ENCODE data around the gene TRAF2. TPM values are rescaled to one million over a fixed set of nuclear protein-coding genes. Genes with fewer than 3 reads are reported as not detected.

The TRAF2 gene
- total and polyA plus RNA-seq, 9 of the 15 experiments (the other 6 are each of a cell fraction or from before 2014, with no cell fraction given), result 0.24 to 45.2 (median 18.0) TPM

DNA sequence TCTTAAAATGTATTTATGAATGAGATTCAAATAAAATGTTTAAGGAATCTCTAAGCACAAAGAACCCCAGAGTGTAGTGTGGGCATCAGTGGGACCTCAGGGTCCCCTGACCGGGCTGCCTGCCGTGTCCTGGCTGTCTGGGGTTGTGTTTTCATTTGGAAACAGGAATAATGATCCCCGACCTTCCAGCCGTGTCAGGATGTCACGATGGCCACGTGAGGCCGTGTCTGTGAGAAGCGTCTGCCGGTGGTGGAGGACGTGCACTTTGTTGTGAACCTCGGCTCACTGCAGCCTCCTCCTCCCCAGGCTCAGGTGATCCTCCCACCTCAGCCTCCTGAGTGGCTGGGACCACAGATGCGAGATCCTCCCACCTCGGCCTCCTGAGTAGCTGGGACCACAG, 4.3 kb downstream of the TRAF2 start (continued):
- TF ChIP-seq ZMIZ1 (IDR thresholded peaks at IDR 0.05; ENCODE audit: low read depth in 2 of 2, low read length in 2 of 2) (no peak), ZNF408 (CRISPR knock-in tag; IDR thresholded peaks at IDR 0.05; ENCODE audit: low read depth) (no peak), CBX2 (IDR thresholded peaks at IDR 0.05; ENCODE audit: insufficient read depth, low read length, poor library complexity, severe bottlenecking) (no peak), ZEB2 (IDR thresholded peaks at IDR 0.05) (no peak), BMI1 (IDR thresholded peaks at IDR 0.05; ENCODE audit: low read length) (no peak), HMG20B (CRISPR knock-in tag; IDR thresholded peaks at IDR 0.05) (no peak), RBM39 (optimal IDR thresholded peaks at IDR 0.05; ENCODE audit: low read depth, low read length) (no peak), ZBED1 (IDR thresholded peaks at IDR 0.05) (no peak), PTRF (tag; IDR thresholded peaks at IDR 0.05) (no peak)
- TF ChIP-seq, protein P1, sequence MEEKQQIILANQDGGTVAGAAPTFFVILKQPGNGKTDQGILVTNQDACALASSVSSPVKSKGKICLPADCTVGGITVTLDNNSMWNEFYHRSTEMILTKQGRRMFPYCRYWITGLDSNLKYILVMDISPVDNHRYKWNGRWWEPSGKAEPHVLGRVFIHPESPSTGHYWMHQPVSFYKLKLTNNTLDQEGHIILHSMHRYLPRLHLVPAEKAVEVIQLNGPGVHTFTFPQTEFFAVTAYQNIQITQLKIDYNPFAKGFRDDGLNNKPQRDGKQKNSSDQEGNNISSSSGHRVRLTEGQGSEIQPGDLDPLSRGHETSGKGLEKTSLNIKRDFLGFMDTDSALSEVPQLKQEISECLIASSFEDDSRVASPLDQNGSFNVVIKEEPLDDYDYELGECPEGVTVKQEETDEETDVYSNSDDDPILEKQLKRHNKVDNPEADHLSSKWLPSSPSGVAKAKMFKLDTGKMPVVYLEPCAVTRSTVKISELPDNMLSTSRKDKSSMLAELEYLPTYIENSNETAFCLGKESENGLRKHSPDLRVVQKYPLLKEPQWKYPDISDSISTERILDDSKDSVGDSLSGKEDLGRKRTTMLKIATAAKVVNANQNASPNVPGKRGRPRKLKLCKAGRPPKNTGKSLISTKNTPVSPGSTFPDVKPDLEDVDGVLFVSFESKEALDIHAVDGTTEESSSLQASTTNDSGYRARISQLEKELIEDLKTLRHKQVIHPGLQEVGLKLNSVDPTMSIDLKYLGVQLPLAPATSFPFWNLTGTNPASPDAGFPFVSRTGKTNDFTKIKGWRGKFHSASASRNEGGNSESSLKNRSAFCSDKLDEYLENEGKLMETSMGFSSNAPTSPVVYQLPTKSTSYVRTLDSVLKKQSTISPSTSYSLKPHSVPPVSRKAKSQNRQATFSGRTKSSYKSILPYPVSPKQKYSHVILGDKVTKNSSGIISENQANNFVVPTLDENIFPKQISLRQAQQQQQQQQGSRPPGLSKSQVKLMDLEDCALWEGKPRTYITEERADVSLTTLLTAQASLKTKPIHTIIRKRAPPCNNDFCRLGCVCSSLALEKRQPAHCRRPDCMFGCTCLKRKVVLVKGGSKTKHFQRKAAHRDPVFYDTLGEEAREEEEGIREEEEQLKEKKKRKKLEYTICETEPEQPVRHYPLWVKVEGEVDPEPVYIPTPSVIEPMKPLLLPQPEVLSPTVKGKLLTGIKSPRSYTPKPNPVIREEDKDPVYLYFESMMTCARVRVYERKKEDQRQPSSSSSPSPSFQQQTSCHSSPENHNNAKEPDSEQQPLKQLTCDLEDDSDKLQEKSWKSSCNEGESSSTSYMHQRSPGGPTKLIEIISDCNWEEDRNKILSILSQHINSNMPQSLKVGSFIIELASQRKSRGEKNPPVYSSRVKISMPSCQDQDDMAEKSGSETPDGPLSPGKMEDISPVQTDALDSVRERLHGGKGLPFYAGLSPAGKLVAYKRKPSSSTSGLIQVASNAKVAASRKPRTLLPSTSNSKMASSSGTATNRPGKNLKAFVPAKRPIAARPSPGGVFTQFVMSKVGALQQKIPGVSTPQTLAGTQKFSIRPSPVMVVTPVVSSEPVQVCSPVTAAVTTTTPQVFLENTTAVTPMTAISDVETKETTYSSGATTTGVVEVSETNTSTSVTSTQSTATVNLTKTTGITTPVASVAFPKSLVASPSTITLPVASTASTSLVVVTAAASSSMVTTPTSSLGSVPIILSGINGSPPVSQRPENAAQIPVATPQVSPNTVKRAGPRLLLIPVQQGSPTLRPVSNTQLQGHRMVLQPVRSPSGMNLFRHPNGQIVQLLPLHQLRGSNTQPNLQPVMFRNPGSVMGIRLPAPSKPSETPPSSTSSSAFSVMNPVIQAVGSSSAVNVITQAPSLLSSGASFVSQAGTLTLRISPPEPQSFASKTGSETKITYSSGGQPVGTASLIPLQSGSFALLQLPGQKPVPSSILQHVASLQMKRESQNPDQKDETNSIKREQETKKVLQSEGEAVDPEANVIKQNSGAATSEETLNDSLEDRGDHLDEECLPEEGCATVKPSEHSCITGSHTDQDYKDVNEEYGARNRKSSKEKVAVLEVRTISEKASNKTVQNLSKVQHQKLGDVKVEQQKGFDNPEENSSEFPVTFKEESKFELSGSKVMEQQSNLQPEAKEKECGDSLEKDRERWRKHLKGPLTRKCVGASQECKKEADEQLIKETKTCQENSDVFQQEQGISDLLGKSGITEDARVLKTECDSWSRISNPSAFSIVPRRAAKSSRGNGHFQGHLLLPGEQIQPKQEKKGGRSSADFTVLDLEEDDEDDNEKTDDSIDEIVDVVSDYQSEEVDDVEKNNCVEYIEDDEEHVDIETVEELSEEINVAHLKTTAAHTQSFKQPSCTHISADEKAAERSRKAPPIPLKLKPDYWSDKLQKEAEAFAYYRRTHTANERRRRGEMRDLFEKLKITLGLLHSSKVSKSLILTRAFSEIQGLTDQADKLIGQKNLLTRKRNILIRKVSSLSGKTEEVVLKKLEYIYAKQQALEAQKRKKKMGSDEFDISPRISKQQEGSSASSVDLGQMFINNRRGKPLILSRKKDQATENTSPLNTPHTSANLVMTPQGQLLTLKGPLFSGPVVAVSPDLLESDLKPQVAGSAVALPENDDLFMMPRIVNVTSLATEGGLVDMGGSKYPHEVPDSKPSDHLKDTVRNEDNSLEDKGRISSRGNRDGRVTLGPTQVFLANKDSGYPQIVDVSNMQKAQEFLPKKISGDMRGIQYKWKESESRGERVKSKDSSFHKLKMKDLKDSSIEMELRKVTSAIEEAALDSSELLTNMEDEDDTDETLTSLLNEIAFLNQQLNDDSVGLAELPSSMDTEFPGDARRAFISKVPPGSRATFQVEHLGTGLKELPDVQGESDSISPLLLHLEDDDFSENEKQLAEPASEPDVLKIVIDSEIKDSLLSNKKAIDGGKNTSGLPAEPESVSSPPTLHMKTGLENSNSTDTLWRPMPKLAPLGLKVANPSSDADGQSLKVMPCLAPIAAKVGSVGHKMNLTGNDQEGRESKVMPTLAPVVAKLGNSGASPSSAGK (IDR thresholded peaks at IDR 0.05), result no peak
